Measurements from ENCODE around the gene C16orf46. TPM values are rescaled to one million over a fixed set of nuclear protein-coding genes. Genes with fewer than 3 reads are reported as not detected.

C16orf46 gene
- total and polyA plus RNA-seq, 9 of the 15 experiments (the other 6 are each of a cell fraction or from before 2014, with no cell fraction given) = 0.10 to 0.98 (median 0.41) TPM; not detected in 1

DNA sequence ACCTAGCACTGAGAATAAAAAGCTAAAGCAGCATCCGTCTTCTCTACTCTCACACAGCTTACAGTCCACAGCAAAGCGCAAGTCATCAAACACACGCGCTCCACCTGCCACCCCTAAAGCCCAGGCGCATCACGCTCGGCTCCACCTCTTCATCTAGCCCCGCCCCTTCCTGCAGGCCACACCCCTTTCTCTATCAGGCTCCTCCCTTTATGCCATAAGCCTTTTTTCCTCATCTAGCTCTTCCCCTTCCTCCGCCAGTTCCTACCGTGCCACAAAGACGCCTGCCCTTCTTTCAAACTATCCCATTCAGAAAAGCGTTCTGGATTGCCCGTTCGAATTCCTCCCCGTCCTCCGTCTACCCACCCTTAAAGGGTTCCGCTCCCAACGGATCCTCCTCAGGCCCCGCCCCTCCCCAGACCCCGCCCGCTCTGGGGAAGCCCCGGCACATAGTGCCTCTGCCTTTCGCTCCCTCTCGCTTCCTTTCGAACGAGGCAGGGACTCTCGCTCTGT lies 417 bp downstream of the C16orf46 start (continued):
- TF ChIP-seq POLR3A (IDR thresholded peaks at IDR 0.05; ENCODE audit: borderline replicate concordance, extremely low read depth, insufficient read depth, insufficient read length) (no peak), EWSR1 (IDR thresholded peaks at IDR 0.05; ENCODE audit: borderline replicate concordance, low read depth, partially characterized antibody) (no peak), NFXL1 (CRISPR knock-in tag; IDR thresholded peaks at IDR 0.05) (no peak), ZFX (CRISPR knock-in tag; IDR thresholded peaks at IDR 0.05) (no peak), DIDO1 (tag; IDR thresholded peaks at IDR 0.05; ENCODE audit: low read depth) (no peak), TEAD1 (CRISPR knock-in tag; IDR thresholded peaks at IDR 0.05) (no peak; a peak in 1 of 4 replicates), ZBTB1 (CRISPR knock-in tag; IDR thresholded peaks at IDR 0.05; ENCODE audit: borderline replicate concordance, low read depth) (no peak; the same call in 1 of the 2 replicates), L3MBTL2 (IDR thresholded peaks at IDR 0.05) (peak; percentile 90), MCM5 (IDR thresholded peaks at IDR 0.05; ENCODE audit: low read depth) (no peak), POLR2AphosphoS5 (IDR thresholded peaks at IDR 0.05; ENCODE audit: control insufficient read depth, insufficient read depth, low read depth, low read length) (no peak), SRF (CRISPR knock-in tag; IDR thresholded peaks at IDR 0.05) (0 out of 4 replicates have a peak, but pooled peaks of 1 of the 2 experiments have one; percentile 21), AFF1 (IDR thresholded peaks at IDR 0.05; ENCODE audit: low read depth in 1 of 2, partially characterized antibody in 2 of 2) (peak in 1 of 2 experiments; percentile 60), LCOR (CRISPR knock-in tag; IDR thresholded peaks at IDR 0.05) (peak; percentile 83), MAZ (CRISPR knock-in tag; conservative IDR thresholded peaks at IDR 0.05 in 1 of 2, IDR thresholded peaks at IDR 0.05 in 1 of 2) (peak in 1 of 2 experiments; percentile 91; a peak in 1 of 4 replicates), SMAD4 (CRISPR knock-in tag; conservative IDR thresholded peaks at IDR 0.05) (no peak)
- TF ChIP-seq, protein P1, sequence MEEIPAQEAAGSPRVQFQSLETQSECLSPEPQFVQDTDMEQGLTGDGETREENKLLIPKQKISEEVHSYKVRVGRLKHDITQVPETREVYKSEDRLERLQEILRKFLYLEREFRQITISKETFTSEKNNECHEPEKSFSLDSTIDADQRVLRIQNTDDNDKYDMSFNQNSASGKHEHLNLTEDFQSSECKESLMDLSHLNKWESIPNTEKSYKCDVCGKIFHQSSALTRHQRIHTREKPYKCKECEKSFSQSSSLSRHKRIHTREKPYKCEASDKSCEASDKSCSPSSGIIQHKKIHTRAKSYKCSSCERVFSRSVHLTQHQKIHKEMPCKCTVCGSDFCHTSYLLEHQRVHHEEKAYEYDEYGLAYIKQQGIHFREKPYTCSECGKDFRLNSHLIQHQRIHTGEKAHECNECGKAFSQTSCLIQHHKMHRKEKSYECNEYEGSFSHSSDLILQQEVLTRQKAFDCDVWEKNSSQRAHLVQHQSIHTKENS (CRISPR knock-in tag; IDR thresholded peaks at IDR 0.05) = no peak
- TF ChIP-seq, protein P2, sequence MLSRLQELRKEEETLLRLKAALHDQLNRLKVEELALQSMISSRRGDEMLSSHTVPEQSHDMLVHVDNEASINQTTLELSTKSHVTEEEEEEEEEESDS (CRISPR knock-in tag; IDR thresholded peaks at IDR 0.05) = no peak
- TF ChIP-seq, protein P3, sequence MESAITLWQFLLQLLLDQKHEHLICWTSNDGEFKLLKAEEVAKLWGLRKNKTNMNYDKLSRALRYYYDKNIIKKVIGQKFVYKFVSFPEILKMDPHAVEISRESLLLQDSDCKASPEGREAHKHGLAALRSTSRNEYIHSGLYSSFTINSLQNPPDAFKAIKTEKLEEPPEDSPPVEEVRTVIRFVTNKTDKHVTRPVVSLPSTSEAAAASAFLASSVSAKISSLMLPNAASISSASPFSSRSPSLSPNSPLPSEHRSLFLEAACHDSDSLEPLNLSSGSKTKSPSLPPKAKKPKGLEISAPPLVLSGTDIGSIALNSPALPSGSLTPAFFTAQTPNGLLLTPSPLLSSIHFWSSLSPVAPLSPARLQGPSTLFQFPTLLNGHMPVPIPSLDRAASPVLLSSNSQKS (CRISPR knock-in tag; IDR thresholded peaks at IDR 0.05) = no peak
- TF ChIP-seq, protein P4, sequence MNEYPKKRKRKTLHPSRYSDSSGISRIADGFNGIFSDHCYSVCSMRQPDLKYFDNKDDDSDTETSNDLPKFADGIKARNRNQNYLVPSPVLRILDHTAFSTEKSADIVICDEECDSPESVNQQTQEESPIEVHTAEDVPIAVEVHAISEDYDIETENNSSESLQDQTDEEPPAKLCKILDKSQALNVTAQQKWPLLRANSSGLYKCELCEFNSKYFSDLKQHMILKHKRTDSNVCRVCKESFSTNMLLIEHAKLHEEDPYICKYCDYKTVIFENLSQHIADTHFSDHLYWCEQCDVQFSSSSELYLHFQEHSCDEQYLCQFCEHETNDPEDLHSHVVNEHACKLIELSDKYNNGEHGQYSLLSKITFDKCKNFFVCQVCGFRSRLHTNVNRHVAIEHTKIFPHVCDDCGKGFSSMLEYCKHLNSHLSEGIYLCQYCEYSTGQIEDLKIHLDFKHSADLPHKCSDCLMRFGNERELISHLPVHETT (CRISPR knock-in tag; conservative IDR thresholded peaks at IDR 0.05 in 1 of 2, IDR thresholded peaks at IDR 0.05 in 1 of 2) = no peak; a peak in 1 of 4 replicates
